Measurements from ENCODE around the gene FAR2. TPM values are rescaled to one million over a fixed set of nuclear protein-coding genes. Genes with fewer than 3 reads are reported as not detected.

The FAR2 gene
- total and polyA plus RNA-seq, 2 of the 13 experiments (the other 11 are each of a cell fraction or from before 2014, with no cell fraction given), result not detected

- 0 out of 2 replicates have a peak, but pooled peaks have one; percentile 13 for TF ChIP-seq ZBTB43 (CRISPR knock-in tag; conservative IDR thresholded peaks at IDR 0.05)
- no peak for TF ChIP-seq NR2F2 (IDR thresholded peaks at IDR 0.05; ENCODE audit: borderline replicate concordance, low read depth)
- TF ChIP-seq GABPA (IDR thresholded peaks at IDR 0.05; ENCODE audit: low read depth, low read length), result no peak
- TF ChIP-seq GABPA (CRISPR knock-in tag; IDR thresholded peaks at IDR 0.05; ENCODE audit: low read depth), result peak; percentile 37; the same call in 1 of the 2 replicates
- peak; percentile 59; the same call in 1 of the 2 replicates for TF ChIP-seq TARDBP (CRISPR knock-in tag; IDR thresholded peaks at IDR 0.05)
- TF ChIP-seq CEBPB (IDR thresholded peaks at IDR 0.05; ENCODE audit: borderline replicate concordance, low read depth, low read length), result no peak; the same call in 1 of the 2 replicates
- no peak for TF ChIP-seq DNMT1 (CRISPR knock-in tag; IDR thresholded peaks at IDR 0.05)
- TF ChIP-seq SAP130 (CRISPR knock-in tag; IDR thresholded peaks at IDR 0.05; ENCODE audit: low read depth), result peak; percentile 65; the same call in 1 of the 2 replicates
- peak; percentile 98 for TF ChIP-seq ZMYM4 (CRISPR knock-in tag; IDR thresholded peaks at IDR 0.05)
- no peak for TF ChIP-seq ZBTB4 (CRISPR knock-in tag; IDR thresholded peaks at IDR 0.05; ENCODE audit: borderline replicate concordance)
- peak; percentile 44; the same call in 1 of the 2 replicates for TF ChIP-seq KDM5B (CRISPR knock-in tag; IDR thresholded peaks at IDR 0.05; ENCODE audit: borderline replicate concordance)
- no peak for TF ChIP-seq ZNF784 (CRISPR knock-in tag; IDR thresholded peaks at IDR 0.05; ENCODE audit: borderline replicate concordance)
- peak; percentile 60; the same call in 1 of the 2 replicates for TF ChIP-seq SAFB2 (CRISPR knock-in tag; IDR thresholded peaks at IDR 0.05; ENCODE audit: borderline replicate concordance, low read depth)
- 0 out of 2 replicates have a peak, but pooled peaks have one; percentile 49 for TF ChIP-seq ZNF670 (CRISPR knock-in tag; IDR thresholded peaks at IDR 0.05; ENCODE audit: borderline replicate concordance)
- 0 out of 2 replicates have a peak, but pooled peaks have one; percentile 22 for TF ChIP-seq KDM2A (CRISPR knock-in tag; IDR thresholded peaks at IDR 0.05; ENCODE audit: borderline replicate concordance, low read depth)
- 0 out of 2 replicates have a peak, but pooled peaks have one; percentile 41 for TF ChIP-seq NFIC (IDR thresholded peaks at IDR 0.05; ENCODE audit: low read length)
- TF ChIP-seq SETDB1 (CRISPR knock-in tag; IDR thresholded peaks at IDR 0.05; ENCODE audit: borderline replicate concordance), result no peak
- TF ChIP-seq E2F1 (CRISPR knock-in tag; IDR thresholded peaks at IDR 0.05), result peak; percentile 82; the same call in 1 of the 2 replicates
- peak; percentile 79; the same call in 2 of the 3 replicates for TF ChIP-seq MXI1 (IDR thresholded peaks at IDR 0.05; ENCODE audit: borderline replicate concordance, low read depth, low read length)
- TF ChIP-seq NR2C2 (CRISPR knock-in tag; IDR thresholded peaks at IDR 0.05; ENCODE audit: borderline replicate concordance), result peak; percentile 48
- TF ChIP-seq ZNF879 (CRISPR knock-in tag; IDR thresholded peaks at IDR 0.05), result 0 out of 2 replicates have a peak, but pooled peaks have one; percentile 37
- TF ChIP-seq RXRB (CRISPR knock-in tag; IDR thresholded peaks at IDR 0.05; ENCODE audit: borderline replicate concordance), result peak; percentile 40; the same call in 1 of the 2 replicates
Measured at GRCh38 chr12:29380536-29381523, 231.8 kb downstream of the FAR2 start, which contains the start of gene ERGIC2 (continued).
